Hepatocyte (in vitro differentiated cells): ENCODE measurements around the gene NPHP1. TPM values are rescaled to one million over a fixed set of nuclear protein-coding genes. Genes with fewer than 3 reads are reported as not detected.

Experiments used
- DNase-seq: peaks from one replicate; pipeline ENCODE4 v3.0.0-alpha.2; 2016; ENCODE audit warnings: low spot score
- H2AFZ ChIP-seq: fragments of 200-600 bp; sonication (generic); 2 replicates; pipeline ENCODE4 v1.6.0; 2016; ENCODE audit warnings: antibody characterized with exemption, mild to moderate bottlenecking
- H3K27ac ChIP-seq: fragments of 200-600 bp; sonication (generic); 2 replicates; pipeline ENCODE4 v1.5.1; 2016; ENCODE audit warnings: mild to moderate bottlenecking
- H3K27me3 ChIP-seq: fragments of 200-600 bp; sonication (generic); 2 replicates; pipeline ENCODE4 v1.6.1; 2016
- H3K36me3 ChIP-seq: fragments of 200-600 bp; sonication (generic); replicated peaks from 2 replicates; pipeline ENCODE4 v1.5.1; 2016; ENCODE audit warnings: low read depth; ENCODE audit not compliant: insufficient read depth
- H3K4me1 ChIP-seq: fragments of 200-600 bp; sonication (generic); 2 replicates; pipeline ENCODE4 v1.5.1; 2016; ENCODE audit warnings: mild to moderate bottlenecking, moderate library complexity; ENCODE audit not compliant: insufficient read depth
- H3K4me2 ChIP-seq: fragments of 200-600 bp; sonication (generic); 2 replicates; pipeline ENCODE4 v1.6.0; 2016
- H3K4me3 ChIP-seq: fragments of 200-600 bp; sonication (generic); 2 replicates; pipeline ENCODE4 v1.5.1; 2016; ENCODE audit warnings: mild to moderate bottlenecking
- H3K79me2 ChIP-seq: fragments of 200-600 bp; sonication (generic); 2 replicates; pipeline ENCODE4 v1.6.0; 2017; ENCODE audit warnings: mild to moderate bottlenecking
- H3K9me2 ChIP-seq: fragments of 200-600 bp; sonication (generic); replicated peaks from 2 replicates; pipeline ENCODE4 v1.6.0; 2017; ENCODE audit warnings: mild to moderate bottlenecking; ENCODE audit not compliant: insufficient read depth
- H3K9me3 ChIP-seq: fragments of 200-600 bp; sonication (generic); 2 replicates; pipeline ENCODE4 v1.5.1; 2016; ENCODE audit warnings: low read depth, mild to moderate bottlenecking
- H4K20me1 ChIP-seq: fragments of 200-600 bp; sonication (generic); 2 replicates; pipeline ENCODE4 v1.6.0; 2016; ENCODE audit warnings: mild to moderate bottlenecking; ENCODE audit not compliant: insufficient read depth, poor library complexity, severe bottlenecking
- EZH2 ChIP-seq: fragments of 200-600 bp; sonication (generic); IDR thresholded peaks from 2 replicates; pipeline ENCODE4 v1.6.1; 2016; ENCODE audit warnings: antibody characterized with exemption, mild to moderate bottlenecking, borderline replicate concordance
- EZH2phosphoT487 ChIP-seq: fragments of 200-600 bp; sonication (generic); IDR thresholded peaks from one replicate; pipeline ENCODE4 v1.6.1; 2018; ENCODE audit warnings: antibody characterized with exemption, mild to moderate bottlenecking, low read depth, moderate library complexity; ENCODE audit not compliant: unreplicated experiment, severe bottlenecking
- WGBS: methylation state at CpG from one replicate; pipeline ENCODE4 v1.1.6; 2016; ENCODE audit warnings: low lambda C conversion rate; ENCODE audit errors: missing lambda C conversion rate; 5-methylcytosine and 5-hydroxymethylcytosine counted together
- polyA plus RNA-seq: library from polyadenylated mRNA; unstranded; fragments of >200 nt; fragmentation: Nextera tagmentation; extraction: Ambion mirVana; gene quantifications from 2 replicates; pipeline ENCODE4 v1.2.1, GENCODE V29; 2016
- total RNA-seq: library from RNA; depleted of rRNA; stranded (reverse); fragments of >200 nt; gene quantifications from 2 replicates; pipeline ENCODE4 v1.2.3, GENCODE V29; 2014
- TF ChIP-seq, protein P1 (sequence below): fragments of 200-600 bp; sonication (generic); IDR thresholded peaks from 2 replicates; pipeline ENCODE4 v1.5.1; 2016; ENCODE audit warnings: antibody characterized with exemption, mild to moderate bottlenecking; ENCODE audit not compliant: poor library complexity

Gene NPHP1
- total and polyA plus RNA-seq, 2 experiments from 2014 or later: 1.3 to 1.6 TPM

DNA sequence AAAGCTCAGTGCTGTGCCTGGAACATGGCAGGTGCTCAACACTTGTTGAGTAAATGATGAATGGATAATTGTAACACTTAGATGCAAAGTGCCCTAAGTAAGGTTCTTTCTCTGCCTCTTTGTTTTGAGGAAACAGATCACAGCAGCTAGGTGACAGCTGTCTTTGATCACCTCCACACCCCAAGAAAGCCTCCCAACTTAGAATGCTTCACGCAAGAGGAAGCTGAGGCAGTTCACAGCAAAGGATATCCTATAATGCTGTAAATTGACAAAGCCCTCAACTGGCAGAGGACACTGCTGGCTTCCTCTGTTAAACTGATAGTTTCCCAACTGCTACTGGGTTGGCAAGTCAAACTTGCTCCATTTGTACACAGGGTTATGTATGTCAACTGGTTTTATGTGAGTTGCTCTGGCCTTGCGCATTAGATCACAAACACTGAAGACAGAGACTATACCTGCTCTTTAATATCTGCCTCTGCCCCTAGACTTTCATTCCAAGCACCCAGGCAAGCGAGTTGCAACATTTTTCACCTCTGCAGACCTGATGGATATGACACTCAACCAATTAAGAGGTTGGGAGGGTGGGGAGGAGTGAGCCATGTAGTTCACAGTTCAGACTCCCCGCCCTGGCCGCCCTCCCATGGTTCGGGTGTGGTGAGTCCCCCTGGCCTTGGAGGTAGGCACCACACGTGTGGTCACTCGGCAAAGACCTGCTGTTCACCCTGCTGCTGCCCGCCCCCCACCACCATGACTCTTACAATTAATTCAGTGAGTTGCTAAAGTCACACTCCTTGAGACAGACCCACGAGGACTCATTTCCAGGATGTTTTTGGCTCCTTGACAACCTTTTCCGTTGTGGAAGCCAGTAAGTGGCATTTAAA is 84.4 kb downstream of the NPHP1 start:
- no peak overlapping the region for H2AFZ ChIP-seq
- H3K36me3 ChIP-seq: no peaks in the 10 kb centered on the region
- peaks cover 8% of the 10 kb centered on the region for H3K4me1 ChIP-seq
- no peak overlapping the region for H3K27ac ChIP-seq
- H3K79me2 ChIP-seq: no peaks in the 10 kb centered on the region
- H3K4me2 ChIP-seq: no peak overlapping the region
- H4K20me1 ChIP-seq: no peaks in the 10 kb centered on the region
- H3K9me2 ChIP-seq: no peaks in the 10 kb centered on the region
- peaks cover 29% of the 10 kb centered on the region for H3K27me3 ChIP-seq
- no peak overlapping the region for H3K4me3 ChIP-seq
- TF ChIP-seq EZH2phosphoT487 (no peak), EZH2 (no peak)
- TF ChIP-seq, protein P1, sequence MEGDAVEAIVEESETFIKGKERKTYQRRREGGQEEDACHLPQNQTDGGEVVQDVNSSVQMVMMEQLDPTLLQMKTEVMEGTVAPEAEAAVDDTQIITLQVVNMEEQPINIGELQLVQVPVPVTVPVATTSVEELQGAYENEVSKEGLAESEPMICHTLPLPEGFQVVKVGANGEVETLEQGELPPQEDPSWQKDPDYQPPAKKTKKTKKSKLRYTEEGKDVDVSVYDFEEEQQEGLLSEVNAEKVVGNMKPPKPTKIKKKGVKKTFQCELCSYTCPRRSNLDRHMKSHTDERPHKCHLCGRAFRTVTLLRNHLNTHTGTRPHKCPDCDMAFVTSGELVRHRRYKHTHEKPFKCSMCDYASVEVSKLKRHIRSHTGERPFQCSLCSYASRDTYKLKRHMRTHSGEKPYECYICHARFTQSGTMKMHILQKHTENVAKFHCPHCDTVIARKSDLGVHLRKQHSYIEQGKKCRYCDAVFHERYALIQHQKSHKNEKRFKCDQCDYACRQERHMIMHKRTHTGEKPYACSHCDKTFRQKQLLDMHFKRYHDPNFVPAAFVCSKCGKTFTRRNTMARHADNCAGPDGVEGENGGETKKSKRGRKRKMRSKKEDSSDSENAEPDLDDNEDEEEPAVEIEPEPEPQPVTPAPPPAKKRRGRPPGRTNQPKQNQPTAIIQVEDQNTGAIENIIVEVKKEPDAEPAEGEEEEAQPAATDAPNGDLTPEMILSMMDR: no peak
- WGBS: 84% methylated on average over 11 of the region's 11 CpGs
- DNase-seq: no peak
- H3K9me3 ChIP-seq: no peaks in the 10 kb centered on the region

DNA sequence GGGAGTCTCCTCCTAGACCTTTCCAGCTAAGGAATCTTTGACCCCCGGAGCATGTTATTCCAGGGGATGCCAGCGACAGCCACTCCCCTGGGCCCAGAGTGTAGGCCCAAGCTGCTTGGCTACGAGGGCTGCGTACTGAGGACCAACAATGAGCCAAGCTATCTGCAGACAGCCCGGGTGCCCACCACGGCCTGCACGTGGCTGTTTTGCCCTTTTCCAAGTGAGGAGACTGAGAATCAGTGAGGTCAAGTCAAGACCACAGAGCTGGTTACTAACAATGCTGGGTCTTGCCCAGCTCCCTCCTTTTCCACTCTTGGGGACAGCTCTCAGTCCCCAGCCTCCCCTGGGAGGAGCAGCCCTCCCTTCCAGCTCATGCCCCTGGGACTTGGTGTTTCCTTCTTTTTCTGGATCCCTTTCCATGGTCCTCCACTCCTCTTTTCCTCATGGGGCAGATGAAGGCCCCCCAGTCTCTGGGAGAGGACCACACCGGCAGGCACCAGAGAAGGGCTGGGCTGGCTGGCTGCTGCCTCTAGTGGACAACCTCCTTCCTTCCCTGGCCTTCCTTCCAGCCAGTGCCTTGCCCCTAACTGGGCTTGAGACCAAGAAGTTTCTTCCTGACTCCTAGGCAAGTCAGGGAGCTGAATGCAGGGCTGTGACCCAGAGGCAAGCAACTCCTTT is 88.6 kb downstream of the NPHP1 start:
- H4K20me1 ChIP-seq: no peaks in the 10 kb centered on the region
- peak overlapping the region; percentile 67 for H3K4me3 ChIP-seq
- no peaks in the 10 kb centered on the region for H3K9me2 ChIP-seq
- peaks cover 44% of the 10 kb centered on the region for H3K27me3 ChIP-seq
- TF ChIP-seq EZH2phosphoT487: no peak
- TF ChIP-seq EZH2: no peak
- TF ChIP-seq, protein P1: peak; percentile 41
- H3K79me2 ChIP-seq: peaks cover 13% of the 10 kb centered on the region
- no peaks in the 10 kb centered on the region for H3K9me3 ChIP-seq
- H3K36me3 ChIP-seq: no peaks in the 10 kb centered on the region
- H2AFZ ChIP-seq: peak overlapping the region; percentile 63
- WGBS: 25% methylated on average over 8 of the region's 8 CpGs
- peak overlapping the region; percentile 87 for H3K27ac ChIP-seq
- H3K4me2 ChIP-seq: peak overlapping the region; percentile 88
- H3K4me1 ChIP-seq: peaks cover 8% of the 10 kb centered on the region
- DNase-seq: peak; percentile 50

DNA sequence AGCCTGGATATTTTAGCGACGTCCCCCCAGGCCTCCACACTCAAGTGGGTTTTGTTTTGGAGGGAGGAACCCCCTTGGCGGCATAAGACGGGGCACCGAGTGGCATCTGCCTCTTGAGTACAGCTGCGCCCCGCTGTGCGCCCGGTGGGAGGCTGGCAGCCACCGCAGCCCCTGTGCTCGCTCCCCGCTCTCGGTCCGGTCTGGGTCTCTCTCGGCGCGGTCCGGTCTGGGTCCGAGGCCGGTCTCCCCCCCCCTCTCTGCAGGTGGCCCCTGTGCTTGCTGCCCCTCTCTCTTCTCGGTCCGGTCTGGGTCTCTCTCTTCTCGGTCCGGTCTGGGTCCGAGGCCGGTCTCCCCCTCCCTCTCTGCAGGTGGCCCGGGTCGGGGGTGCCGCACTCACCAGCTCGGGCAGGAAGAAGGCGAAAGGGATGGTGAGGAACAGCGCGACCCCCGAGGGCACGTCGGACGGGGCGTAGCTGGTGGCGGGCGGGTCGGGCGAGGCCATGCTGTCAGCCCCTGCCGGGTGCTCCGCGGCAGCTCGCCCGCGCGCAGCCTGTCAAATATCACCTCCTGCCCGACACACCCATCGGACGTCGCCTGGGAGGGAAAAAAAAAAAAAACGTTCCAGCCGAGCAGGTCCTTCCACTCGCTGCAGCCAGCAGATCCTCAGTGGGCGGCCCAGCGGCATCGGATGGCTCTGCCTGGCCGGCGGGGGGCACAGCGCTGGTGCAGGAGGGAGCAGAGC is 89.4 kb downstream of the NPHP1 start, which contains the start of gene MALL:
Gene MALL (minus strand): TSS at position 532 of the 742 bp plus-strand sequence. CDS start 30 bp downstream, at position 502.
- Histone ChIP-seq H3K4me1 (peaks cover 8% of the 10 kb centered on the region), H3K27ac (peak within 1 kb of the TSS; percentile 87), H3K9me2 (no peaks in the 10 kb centered on the region), H2AFZ (peak within 1 kb of the TSS; percentile 63), H3K36me3 (no peaks in the 10 kb centered on the region), H3K4me2 (peak within 1 kb of the TSS; percentile 88), H3K9me3 (no peaks in the 10 kb centered on the region), H3K79me2 (peaks cover 20% of the 10 kb centered on the region), H4K20me1 (no peaks in the 10 kb centered on the region), H3K4me3 (peak within 1 kb of the TSS; percentile 67), H3K27me3 (peaks cover 44% of the 10 kb centered on the region)
- TF ChIP-seq EZH2phosphoT487 (no peak), EZH2 (peak; percentile 67)
- TF ChIP-seq, protein P1: no peak
- DNase-seq: peak; percentile 78
- 7% methylated on average over 39 of the region's 62 CpGs for WGBS
